Upper lobe of left lung (tissue), 4 donors: Measurements from ENCODE around the gene TMEM38B.

Experiments used
- POLR2AphosphoS5 ChIP-seq, 2 donors: sonication (generic); formaldehyde crosslinking; IDR thresholded peaks; one replicate each; pipeline ENCODE4 v1.5.1; 2017; ENCODE audit warnings: antibody characterized with exemption in 2 of 2
- TF ChIP-seq, protein P1 (sequence below), 6 experiments: fragments of 450-650 bp in 4 of 6; fragments of 200-600 bp in 2 of 6; sonication (generic) in 2 of 6; IDR thresholded peaks; one replicate each; pipeline ENCODE4 v1.5.1; 2016 to 2019; ENCODE audit warnings: antibody characterized with exemption in 6 of 6

GRCh38 chr9:105712297-105712696 lies 18.0 kb downstream of the TMEM38B start:
- TF ChIP-seq, protein P1, sequence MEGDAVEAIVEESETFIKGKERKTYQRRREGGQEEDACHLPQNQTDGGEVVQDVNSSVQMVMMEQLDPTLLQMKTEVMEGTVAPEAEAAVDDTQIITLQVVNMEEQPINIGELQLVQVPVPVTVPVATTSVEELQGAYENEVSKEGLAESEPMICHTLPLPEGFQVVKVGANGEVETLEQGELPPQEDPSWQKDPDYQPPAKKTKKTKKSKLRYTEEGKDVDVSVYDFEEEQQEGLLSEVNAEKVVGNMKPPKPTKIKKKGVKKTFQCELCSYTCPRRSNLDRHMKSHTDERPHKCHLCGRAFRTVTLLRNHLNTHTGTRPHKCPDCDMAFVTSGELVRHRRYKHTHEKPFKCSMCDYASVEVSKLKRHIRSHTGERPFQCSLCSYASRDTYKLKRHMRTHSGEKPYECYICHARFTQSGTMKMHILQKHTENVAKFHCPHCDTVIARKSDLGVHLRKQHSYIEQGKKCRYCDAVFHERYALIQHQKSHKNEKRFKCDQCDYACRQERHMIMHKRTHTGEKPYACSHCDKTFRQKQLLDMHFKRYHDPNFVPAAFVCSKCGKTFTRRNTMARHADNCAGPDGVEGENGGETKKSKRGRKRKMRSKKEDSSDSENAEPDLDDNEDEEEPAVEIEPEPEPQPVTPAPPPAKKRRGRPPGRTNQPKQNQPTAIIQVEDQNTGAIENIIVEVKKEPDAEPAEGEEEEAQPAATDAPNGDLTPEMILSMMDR (IDR thresholded peaks at IDR 0.05): no peak
- TF ChIP-seq POLR2AphosphoS5 (IDR thresholded peaks at IDR 0.05): no peak
